HEK293 (cell line): Measurements from ENCODE around the gene WWTR1.
A peak's percentile ranks its signal among the peaks of the same experiment; 100 is the strongest.

Source experiments
- OSR2 ChIP-seq: fragments of 450-650 bp; formaldehyde crosslinking; IDR thresholded peaks from 2 replicates; pipeline ENCODE4 v1.5.1; 2016; ENCODE audit warnings: missing biosample characterization, missing genetic modification characterization
- OVOL3 ChIP-seq: fragments of 450-650 bp; formaldehyde crosslinking; IDR thresholded peaks from 2 replicates; pipeline ENCODE4 v1.5.1; 2016; ENCODE audit warnings: missing biosample characterization, missing genetic modification characterization
- ZNF146 ChIP-seq: fragments of 450-650 bp; formaldehyde crosslinking; IDR thresholded peaks from 2 replicates; pipeline ENCODE4 v1.5.1; 2016; ENCODE audit warnings: missing biosample characterization, missing genetic modification characterization
- ZNF19 ChIP-seq: fragments of 450-650 bp; formaldehyde crosslinking; IDR thresholded peaks from 2 replicates; pipeline ENCODE4; 2016; ENCODE audit warnings: missing biosample characterization, missing genetic modification characterization, low read depth
- ZNF510 ChIP-seq: fragments of 450-650 bp; formaldehyde crosslinking; IDR thresholded peaks from 2 replicates; pipeline ENCODE4 v1.5.1; 2018; ENCODE audit warnings: mild to moderate bottlenecking, missing genetic modification characterization, missing biosample characterization; ENCODE audit not compliant: insufficient replicate concordance
- ZNF707 ChIP-seq: fragments of 450-650 bp; formaldehyde crosslinking; IDR thresholded peaks from 2 replicates; pipeline ENCODE4 v1.5.1; 2016; ENCODE audit warnings: missing biosample characterization, missing genetic modification characterization
- TF ChIP-seq, protein P1 (sequence below): fragments of 450-650 bp; formaldehyde crosslinking; IDR thresholded peaks from 2 replicates; pipeline ENCODE4 v1.5.1; 2016; ENCODE audit warnings: missing biosample characterization, missing genetic modification characterization
- TF ChIP-seq, protein P2 (sequence below): fragments of 450-650 bp; formaldehyde crosslinking; IDR thresholded peaks from 2 replicates; pipeline ENCODE4 v1.5.1; 2016; ENCODE audit warnings: missing biosample characterization, missing genetic modification characterization
- TF ChIP-seq, protein P3 (sequence below): fragments of 450-650 bp; formaldehyde crosslinking; IDR thresholded peaks from 2 replicates; pipeline ENCODE4 v1.5.1; 2016; ENCODE audit warnings: missing biosample characterization, missing genetic modification characterization
- TF ChIP-seq, protein P4 (sequence below): fragments of 450-650 bp; formaldehyde crosslinking; IDR thresholded peaks from 2 replicates; pipeline ENCODE4 v1.5.1; 2016; ENCODE audit warnings: missing biosample characterization, missing genetic modification characterization

DNA sequence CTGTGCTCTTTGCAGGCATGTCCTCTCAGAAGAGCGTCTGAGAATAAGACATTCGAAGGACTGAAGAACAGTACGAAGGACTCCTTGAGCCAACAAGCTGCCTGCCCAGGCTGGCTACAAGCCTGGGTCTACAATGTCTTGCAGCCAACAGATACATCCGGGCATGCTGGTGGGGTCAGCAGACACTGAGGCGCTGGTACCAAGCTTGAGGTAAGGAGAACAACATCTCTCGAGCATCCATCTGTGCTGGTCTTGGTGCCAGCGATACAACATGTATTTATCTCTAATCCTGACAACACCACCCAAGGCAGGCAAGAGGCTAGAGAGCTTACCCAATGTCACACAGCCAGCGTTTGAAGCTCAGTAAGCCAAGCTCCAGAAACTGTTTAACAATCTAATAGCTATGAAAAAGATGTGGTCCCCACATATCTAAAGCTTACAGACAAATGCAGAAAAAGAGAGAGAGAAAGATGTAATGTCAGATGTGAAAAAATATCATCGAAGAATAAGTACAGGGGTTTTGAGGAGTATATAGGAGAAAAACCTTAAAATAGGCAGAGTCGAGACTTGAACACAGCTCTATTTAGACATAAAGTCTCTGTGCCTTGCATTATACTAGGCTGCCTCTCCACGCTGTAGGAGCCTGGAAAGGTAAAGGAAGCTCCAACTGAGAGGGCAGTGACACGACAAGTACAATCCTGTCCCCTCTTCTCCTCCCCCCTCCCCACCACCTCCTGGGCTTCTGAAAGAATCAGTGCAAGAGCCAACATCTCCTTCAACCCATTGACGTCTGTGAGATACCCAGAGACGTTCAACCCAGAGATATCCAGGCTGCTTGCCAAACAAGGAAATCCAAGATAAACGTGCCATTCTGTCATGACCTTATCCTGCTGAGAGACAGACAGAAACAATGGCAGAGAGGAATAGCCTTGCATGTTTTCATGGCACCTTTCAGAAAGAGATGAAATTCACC lies 39.4 kb downstream of the WWTR1 start:
- TF ChIP-seq ZNF146 (tag by site-specific recombination) (no peak), ZNF707 (tag by site-specific recombination) (no peak), ZNF510 (no peak), OVOL3 (no peak), OSR2 (tag by site-specific recombination) (peak; percentile 28; the same call in 1 of the 2 replicates), ZNF19 (no peak)
- TF ChIP-seq, protein P1, sequence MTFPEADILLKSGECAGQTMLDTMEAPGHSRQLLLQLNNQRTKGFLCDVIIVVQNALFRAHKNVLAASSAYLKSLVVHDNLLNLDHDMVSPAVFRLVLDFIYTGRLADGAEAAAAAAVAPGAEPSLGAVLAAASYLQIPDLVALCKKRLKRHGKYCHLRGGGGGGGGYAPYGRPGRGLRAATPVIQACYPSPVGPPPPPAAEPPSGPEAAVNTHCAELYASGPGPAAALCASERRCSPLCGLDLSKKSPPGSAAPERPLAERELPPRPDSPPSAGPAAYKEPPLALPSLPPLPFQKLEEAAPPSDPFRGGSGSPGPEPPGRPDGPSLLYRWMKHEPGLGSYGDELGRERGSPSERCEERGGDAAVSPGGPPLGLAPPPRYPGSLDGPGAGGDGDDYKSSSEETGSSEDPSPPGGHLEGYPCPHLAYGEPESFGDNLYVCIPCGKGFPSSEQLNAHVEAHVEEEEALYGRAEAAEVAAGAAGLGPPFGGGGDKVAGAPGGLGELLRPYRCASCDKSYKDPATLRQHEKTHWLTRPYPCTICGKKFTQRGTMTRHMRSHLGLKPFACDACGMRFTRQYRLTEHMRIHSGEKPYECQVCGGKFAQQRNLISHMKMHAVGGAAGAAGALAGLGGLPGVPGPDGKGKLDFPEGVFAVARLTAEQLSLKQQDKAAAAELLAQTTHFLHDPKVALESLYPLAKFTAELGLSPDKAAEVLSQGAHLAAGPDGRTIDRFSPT, result no peak
- TF ChIP-seq, protein P2, sequence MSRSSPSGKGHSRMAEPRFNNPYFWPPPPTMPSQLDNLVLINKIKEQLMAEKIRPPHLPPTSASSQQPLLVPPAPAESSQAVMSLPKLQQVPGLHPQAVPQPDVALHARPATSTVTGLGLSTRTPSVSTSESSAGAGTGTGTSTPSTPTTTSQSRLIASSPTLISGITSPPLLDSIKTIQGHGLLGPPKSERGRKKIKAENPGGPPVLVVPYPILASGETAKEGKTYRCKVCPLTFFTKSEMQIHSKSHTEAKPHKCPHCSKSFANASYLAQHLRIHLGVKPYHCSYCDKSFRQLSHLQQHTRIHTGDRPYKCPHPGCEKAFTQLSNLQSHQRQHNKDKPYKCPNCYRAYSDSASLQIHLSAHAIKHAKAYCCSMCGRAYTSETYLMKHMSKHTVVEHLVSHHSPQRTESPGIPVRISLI (tag by site-specific recombination), result no peak
- TF ChIP-seq, protein P3, sequence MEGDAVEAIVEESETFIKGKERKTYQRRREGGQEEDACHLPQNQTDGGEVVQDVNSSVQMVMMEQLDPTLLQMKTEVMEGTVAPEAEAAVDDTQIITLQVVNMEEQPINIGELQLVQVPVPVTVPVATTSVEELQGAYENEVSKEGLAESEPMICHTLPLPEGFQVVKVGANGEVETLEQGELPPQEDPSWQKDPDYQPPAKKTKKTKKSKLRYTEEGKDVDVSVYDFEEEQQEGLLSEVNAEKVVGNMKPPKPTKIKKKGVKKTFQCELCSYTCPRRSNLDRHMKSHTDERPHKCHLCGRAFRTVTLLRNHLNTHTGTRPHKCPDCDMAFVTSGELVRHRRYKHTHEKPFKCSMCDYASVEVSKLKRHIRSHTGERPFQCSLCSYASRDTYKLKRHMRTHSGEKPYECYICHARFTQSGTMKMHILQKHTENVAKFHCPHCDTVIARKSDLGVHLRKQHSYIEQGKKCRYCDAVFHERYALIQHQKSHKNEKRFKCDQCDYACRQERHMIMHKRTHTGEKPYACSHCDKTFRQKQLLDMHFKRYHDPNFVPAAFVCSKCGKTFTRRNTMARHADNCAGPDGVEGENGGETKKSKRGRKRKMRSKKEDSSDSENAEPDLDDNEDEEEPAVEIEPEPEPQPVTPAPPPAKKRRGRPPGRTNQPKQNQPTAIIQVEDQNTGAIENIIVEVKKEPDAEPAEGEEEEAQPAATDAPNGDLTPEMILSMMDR, result no peak
- TF ChIP-seq, protein P4, sequence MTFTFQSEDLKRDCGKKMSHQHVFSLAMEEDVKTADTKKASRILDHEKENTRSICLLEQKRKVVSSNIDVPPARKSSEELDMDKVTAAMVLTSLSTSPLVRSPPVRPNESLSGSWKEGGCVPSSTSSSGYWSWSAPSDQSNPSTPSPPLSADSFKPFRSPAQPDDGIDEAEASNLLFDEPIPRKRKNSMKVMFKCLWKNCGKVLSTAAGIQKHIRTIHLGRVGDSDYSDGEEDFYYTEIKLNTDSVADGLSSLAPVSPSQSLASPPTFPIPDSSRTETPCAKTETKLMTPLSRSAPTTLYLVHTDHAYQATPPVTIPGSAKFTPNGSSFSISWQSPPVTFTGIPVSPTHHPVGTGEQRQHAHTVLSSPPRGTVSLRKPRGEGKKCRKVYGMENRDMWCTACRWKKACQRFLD (tag by site-specific recombination), result no peak
